Measurements from ENCODE around the gene KLHL22. TPM values are rescaled to one million over a fixed set of nuclear protein-coding genes. Genes with fewer than 3 reads are reported as not detected.

KLHL22 gene
- 27.4 and 34.4 TPM in 2 replicates for total RNA-seq

DNA sequence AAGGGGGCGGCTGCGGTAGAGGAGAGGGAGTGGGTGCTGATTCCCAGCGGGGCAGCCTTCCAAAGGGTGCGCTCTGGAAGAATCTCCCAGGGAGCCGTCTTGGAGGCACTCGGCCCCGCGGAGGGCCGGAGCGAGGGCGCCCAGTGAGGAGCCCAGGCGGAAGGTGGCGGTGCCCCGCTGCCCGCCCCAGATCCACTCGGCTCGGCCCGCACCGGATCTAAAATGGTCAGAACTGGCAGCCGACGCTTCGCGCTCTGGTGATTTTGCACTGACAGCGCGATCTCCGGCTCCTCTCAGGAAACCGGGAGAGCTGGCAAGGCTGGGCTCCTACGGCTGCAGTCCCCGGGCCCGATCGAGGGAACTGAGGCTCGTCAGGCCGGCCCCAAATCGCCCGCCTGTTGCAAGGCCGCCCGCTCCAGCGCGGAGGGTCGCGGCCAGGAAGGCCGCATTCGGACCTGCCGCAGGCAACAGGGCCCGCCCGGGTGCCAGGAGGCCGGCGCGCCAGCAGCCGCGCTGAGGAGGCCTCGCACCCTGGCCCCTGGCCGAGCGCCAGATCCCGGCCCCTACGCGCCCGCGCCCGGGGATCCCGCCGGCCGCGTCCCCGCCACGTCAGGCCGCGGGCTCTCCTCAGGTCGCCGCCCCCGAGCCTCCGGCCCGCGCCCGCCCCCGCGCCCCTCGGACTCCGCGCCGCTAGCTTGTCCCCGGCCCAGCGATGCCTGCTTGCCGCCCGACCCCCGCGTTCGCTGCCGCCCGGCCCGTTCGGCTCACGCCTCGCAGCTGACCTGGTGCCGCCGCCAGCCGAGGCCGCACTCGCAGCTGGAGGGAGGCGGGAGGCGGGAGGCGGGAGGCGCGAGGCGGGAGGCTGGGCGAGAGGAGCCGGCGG lies at the start of gene KLHL22:
Gene KLHL22, minus strand, starts transcription at position 818 of the 883 bp plus-strand sequence. CDS start 6,584 bp downstream, outside the sequence.

DNA sequence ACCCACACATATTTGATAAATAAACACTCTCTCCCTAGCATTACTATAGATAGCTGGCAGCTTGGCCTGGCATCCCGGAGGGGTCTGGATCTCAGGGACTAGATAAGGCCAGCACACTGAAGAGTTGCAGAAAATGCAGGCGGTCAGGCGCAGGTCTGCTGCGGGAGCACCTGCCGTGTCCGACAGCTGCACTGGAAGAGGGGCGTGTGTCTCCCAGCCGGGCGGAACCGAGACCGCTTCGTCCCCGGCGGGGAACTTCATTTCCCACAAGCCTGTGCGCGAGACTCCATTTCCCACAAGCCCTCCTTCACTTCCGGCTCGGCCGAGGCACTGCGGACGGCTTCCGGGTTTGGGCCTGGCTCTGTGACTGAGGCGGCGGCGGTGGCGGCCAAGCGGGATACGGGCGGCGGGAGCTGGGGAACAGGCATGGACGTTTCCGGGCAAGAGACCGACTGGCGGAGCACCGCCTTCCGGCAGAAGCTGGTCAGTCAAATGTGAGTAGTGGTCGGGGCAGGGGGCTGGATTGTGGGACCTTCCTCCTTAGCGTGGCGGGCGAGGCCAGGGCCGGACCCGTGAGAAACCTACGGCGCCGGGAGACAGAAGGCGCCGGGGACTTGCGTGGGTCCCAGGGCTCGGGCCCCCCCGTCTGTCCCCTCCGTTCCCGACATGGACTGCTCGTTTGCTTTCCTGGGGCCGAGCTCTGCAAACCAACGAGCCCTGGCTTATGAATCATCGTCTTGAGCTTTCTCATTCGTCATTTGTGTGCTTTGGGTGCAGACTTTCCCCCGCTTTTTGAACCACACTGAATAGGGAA lies 11.9 kb upstream of the KLHL22 start, which contains the start of gene MED15:
Gene MED15, plus strand, starts transcription at position 358 of the 814 bp plus-strand sequence. Its CDS starts 69 bp downstream, at position 427.

DNA sequence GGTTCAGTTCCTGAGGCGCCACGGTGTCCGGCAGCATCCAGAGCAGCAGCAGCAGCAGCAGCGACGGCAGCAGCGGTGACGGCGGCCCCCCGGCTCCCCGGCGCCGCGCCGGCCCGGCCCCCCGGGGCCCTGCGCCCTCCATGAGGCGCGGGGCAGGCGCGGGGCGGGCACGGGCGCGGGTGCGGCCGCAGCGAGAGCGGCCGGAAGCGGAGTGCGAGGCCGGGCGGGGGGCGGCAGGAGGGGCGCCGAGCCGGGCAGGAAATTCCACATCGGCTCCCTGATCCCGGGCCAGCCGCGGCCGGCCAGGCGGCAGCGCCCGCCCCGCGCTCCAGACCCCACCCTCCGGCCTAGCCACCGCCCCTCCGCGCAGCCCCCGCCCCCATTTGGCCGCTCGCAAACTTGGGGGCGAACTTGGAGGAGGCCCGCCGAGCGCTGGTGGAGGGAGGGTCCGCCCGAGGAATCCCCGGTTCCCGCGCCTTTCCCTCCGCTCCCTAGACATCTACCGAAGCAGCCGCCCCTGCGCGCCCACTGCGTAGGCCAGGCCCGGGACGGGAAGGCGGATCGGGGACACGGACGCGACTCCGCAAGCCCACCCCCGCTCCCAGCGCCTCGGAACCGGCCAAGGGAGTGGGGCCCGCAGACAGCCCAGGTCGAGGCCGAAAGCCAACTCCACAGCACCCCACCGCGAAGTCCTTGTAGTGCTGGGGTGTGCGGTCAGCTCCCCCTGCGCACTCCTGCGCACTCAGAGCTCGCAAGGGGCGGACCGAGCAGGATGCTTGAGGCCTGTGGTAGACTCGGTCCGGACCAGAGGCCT lies 57.8 kb downstream of the KLHL22 start, which contains the start of gene SCARF2:
Gene SCARF2, minus strand, starts transcription at position 213 of the 814 bp plus-strand sequence. Its CDS starts 71 bp downstream, at position 142.

DNA sequence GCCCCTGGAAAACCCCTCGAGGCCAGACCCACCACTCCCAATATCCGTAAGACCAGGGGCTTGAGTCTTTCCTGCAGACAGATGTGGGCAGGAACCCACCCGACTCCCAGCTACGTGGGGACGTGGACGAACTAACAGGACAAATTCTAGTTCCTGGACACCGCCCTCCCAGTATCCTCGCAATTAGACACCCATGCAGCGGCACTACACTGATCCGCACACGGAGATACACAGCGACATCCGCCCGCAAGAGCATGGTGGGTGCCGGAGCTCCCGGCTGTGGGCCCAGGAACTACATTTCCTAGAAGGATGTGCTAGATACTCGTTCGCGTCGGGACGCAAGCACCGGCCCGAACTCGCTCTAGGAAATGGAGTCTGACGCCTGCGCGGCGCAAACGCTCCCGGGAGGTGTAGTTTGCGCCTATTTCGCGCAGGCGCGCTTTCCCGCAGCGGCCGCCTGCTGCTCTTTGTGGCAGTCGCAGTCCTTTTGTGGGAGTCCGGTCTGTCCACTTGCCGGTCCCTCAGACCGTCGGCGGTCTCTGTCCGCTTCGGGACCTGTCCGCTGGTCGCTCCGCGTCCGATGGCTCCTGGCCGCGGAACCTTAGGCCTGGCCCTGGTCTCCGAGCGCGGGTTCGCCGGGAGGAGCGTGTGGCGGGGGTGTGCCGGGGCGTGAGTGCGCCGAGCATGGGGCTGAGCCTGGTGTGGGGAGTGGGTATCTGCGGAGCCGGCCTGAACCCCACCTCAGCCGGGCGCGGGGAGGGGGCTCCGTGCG lies 101.7 kb downstream of the KLHL22 start, which contains the start of gene ZNF74:
Gene ZNF74, plus strand, starts transcription at position 447 of the 772 bp plus-strand sequence. CDS start 478 bp downstream, outside the sequence.

Other genes starting within 250 kb of the KLHL22 start
- 0.28 and 0.58 TPM in 2 replicates for gene RTN4R, start 227.5 kb downstream of the KLHL22 start, total RNA-seq
- 44.0 and 50.0 TPM in 2 replicates for gene DGCR6L, start 175.7 kb downstream of the KLHL22 start, total RNA-seq
- 7.0 and 8.4 TPM in 2 replicates for gene ZNF74, start 101.6 kb downstream of the KLHL22 start, total RNA-seq
- gene SCARF2, start 58.0 kb downstream of the KLHL22 start, total RNA-seq, result 21.5 and 25.9 TPM in 2 replicates
- gene MED15, start 11.8 kb upstream of the KLHL22 start, total RNA-seq, result 18.0 and 36.2 TPM in 2 replicates